Osteocyte (in vitro differentiated cells): ENCODE measurements around the gene NFKBIZ. TPM values are rescaled to one million over a fixed set of nuclear protein-coding genes. Genes with fewer than 3 reads are reported as not detected.
A peak's percentile ranks its signal among the peaks of the same experiment; 100 is the strongest.

Experiments
- DNase-seq: peaks from one replicate; pipeline ENCODE4 v3.0.0; 2021; ENCODE audit warnings: mixed read lengths; ENCODE audit not compliant: unreplicated experiment; ENCODE audit errors: extremely low spot score
- H3K27ac Mint-ChIP-seq: one replicate; pipeline ENCODE4 v1.8.0; 2021; ENCODE audit warnings: mild to moderate bottlenecking, mixed read lengths; ENCODE audit not compliant: unreplicated experiment
- H3K27me3 Mint-ChIP-seq: one replicate; pipeline ENCODE4 v1.8.0; 2021; ENCODE audit warnings: mixed read lengths; ENCODE audit not compliant: unreplicated experiment
- H3K36me3 Mint-ChIP-seq: one replicate; pipeline ENCODE4 v1.8.0; 2021; ENCODE audit warnings: mixed read lengths; ENCODE audit not compliant: unreplicated experiment
- H3K4me1 Mint-ChIP-seq: one replicate; pipeline ENCODE4 v1.8.0; 2021; ENCODE audit warnings: mixed read lengths; ENCODE audit not compliant: unreplicated experiment
- H3K4me3 Mint-ChIP-seq: one replicate; pipeline ENCODE4 v1.8.0; 2021; ENCODE audit warnings: mild to moderate bottlenecking, moderate library complexity, mixed read lengths; ENCODE audit not compliant: unreplicated experiment
- H3K9me3 Mint-ChIP-seq: one replicate; pipeline ENCODE4 v1.8.0; 2021; ENCODE audit warnings: mixed read lengths; ENCODE audit not compliant: unreplicated experiment
- total RNA-seq: library from RNA; stranded (reverse); gene quantifications from 2 replicates; pipeline ENCODE4 v1.2.1, GENCODE V29; 2021
- TF ChIP-seq, protein P1 (sequence below): fragments of 200-600 bp; sonication (generic); IDR thresholded peaks from 2 replicates; pipeline ENCODE4 v1.5.0; 2021; ENCODE audit warnings: antibody characterized with exemption, mild to moderate bottlenecking, moderate library complexity

Gene NFKBIZ
- total RNA-seq, 1 donor from 2014 or later: 30.1 TPM

DNA sequence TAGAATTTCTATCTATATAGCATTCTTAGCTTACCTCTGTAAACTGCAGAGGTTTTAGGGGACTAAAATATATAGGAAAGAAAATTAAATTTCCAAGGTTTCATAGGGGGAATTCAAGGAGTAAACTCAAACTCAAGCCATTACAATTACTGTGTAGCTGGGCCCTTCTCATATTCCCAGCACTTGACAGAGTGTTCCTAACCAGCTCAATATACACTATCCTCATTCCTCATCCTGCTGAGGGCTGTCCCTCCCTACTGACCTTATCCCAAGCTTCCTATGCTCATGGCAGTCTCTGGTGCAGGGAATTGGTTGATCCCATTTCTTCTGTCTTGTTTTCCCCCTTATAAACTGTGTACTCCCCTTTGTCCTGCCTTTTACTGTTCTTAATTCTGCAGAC, 36.4 kb upstream of the NFKBIZ start:
- TF ChIP-seq, protein P1, sequence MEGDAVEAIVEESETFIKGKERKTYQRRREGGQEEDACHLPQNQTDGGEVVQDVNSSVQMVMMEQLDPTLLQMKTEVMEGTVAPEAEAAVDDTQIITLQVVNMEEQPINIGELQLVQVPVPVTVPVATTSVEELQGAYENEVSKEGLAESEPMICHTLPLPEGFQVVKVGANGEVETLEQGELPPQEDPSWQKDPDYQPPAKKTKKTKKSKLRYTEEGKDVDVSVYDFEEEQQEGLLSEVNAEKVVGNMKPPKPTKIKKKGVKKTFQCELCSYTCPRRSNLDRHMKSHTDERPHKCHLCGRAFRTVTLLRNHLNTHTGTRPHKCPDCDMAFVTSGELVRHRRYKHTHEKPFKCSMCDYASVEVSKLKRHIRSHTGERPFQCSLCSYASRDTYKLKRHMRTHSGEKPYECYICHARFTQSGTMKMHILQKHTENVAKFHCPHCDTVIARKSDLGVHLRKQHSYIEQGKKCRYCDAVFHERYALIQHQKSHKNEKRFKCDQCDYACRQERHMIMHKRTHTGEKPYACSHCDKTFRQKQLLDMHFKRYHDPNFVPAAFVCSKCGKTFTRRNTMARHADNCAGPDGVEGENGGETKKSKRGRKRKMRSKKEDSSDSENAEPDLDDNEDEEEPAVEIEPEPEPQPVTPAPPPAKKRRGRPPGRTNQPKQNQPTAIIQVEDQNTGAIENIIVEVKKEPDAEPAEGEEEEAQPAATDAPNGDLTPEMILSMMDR: no peak
- Mint-ChIP-seq H3K9me3 (no peaks in the 10 kb centered on the region), H3K27me3 (no peaks in the 10 kb centered on the region), H3K4me3 (no peak overlapping the region), H3K4me1 (peaks cover 16% of the 10 kb centered on the region), H3K27ac (no peak overlapping the region), H3K36me3 (peaks cover 7% of the 10 kb centered on the region)
- no peak for DNase-seq

DNA sequence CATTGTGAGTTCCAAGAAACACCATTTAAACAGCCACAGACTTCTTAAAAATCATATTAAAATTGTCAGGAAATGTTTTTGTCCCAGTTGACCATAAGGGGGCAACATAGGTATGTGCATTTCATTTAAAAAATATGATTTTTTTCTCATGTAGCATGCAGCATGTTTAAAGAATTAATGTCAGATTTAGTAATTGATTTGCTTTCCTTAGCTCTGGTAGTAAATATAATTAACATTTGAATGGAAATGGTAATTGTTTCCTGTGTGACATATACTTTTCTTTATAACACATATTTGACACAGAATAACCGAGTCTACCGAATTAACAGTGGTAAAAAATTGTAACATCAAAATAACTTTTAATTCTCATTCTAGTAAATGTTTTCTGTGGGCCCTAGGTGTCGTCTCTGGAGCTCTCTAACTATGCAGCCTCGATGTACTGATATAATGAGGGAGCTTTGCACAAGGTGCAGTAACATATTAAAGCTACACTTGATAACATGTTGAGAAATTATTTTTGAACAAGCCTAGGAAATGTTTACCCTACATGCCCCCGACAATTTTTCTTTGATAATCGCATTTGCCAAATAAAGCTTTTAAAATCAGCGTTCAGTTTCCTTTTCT, 35.4 kb upstream of the NFKBIZ start:
- Mint-ChIP-seq H3K4me1 (peaks cover 14% of the 10 kb centered on the region), H3K27me3 (no peaks in the 10 kb centered on the region), H3K4me3 (no peak overlapping the region), H3K27ac (no peak overlapping the region), H3K36me3 (peaks cover 10% of the 10 kb centered on the region), H3K9me3 (no peaks in the 10 kb centered on the region)
- TF ChIP-seq, protein P1: peak; percentile 71
- no peak for DNase-seq

DNA sequence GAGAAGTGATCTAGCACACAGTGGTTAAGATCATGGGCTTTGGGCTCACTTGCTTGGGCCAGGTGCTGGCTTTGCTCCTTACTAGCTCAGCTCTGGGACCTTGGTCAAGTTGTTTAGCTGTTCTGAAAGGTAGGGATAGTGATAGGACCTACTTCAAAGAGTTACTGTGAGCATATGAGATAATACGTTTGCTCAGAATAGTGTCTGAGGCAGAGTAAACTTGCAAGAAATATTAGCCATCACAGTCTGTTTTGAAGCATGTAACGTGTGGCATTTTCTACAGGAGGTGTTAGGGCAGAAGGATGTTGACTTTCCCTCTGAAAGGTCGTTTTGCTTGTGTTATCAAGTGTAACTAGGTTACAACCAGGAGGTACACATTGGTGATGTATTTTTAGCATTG, 34.5 kb upstream of the NFKBIZ start:
- DNase-seq: no peak
- TF ChIP-seq, protein P1: no peak
- peaks cover 14% of the 10 kb centered on the region for H3K36me3 Mint-ChIP-seq
- H3K9me3 Mint-ChIP-seq: no peaks in the 10 kb centered on the region
- H3K27ac Mint-ChIP-seq: no peak overlapping the region
- peaks cover 6% of the 10 kb centered on the region for H3K4me1 Mint-ChIP-seq
- H3K4me3 Mint-ChIP-seq: no peak overlapping the region
- no peaks in the 10 kb centered on the region for H3K27me3 Mint-ChIP-seq

DNA sequence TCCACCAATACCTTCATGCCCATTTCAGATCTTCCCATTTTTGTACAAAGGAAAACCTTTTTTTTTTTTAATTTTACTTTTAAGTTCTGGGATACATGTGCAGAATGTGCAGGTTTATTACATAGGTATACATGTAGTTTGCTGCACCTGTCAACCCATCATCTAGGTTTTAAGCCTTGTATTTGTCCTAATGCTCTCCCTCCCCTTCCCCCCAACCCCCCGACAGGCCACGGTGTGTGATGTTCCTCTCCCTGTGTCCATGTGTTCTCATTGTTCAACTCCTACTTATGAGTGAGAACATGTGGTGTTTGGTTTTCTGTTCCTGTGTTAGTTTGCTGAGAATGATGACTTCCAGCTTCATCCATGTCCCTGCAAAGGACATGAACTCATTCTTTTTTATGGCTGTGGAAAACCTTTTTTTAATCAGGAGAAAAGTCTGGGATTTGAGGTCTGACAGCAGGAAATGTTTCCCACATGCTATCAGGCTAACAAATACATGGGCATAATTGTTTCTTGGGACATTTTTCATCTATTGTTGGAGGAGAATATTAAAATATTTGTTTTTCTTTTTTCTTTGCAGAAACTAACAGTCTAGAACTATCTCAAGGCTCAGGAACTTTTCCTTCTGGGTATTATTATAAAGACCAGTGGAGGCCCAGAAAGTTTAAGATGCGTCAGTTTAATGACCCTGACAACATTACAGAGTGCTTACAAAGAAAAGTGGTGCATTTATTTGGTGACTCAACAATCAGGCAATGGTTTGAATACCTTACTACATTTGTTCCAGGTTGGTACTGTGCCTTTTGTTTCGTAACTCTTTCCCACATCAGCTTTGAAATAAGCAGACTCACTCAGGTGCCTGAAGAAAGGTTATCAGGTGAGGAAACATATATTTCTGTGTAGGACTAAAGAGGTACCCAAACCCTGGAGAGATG, 32.8 kb upstream of the NFKBIZ start:
- Mint-ChIP-seq H3K4me1 (peaks cover 5% of the 10 kb centered on the region), H3K9me3 (no peaks in the 10 kb centered on the region), H3K36me3 (peaks cover 22% of the 10 kb centered on the region), H3K27ac (no peak overlapping the region), H3K27me3 (no peaks in the 10 kb centered on the region), H3K4me3 (no peak overlapping the region)
- TF ChIP-seq, protein P1: no peak
- DNase-seq: no peak

DNA sequence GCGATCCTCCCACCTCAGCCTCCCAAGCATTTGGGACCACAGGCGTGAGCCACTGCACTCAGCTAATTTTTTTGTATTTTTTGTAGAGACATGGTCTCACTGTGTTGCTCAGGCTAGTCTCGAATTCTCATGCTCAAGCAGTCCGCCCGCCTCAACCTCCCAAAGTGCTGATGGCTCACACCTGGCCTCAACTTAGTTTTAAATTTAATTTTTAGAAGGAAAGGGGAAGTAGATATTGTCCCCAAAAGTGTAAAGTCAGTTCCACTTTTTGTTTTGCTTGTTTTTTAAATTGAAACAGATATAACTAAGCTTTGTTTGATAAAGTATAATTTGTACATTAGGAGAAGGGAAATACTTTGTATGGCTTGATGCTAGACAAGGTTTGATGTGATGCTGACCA, 31.3 kb upstream of the NFKBIZ start:
- peaks cover 33% of the 10 kb centered on the region for H3K36me3 Mint-ChIP-seq
- no peak overlapping the region for H3K4me3 Mint-ChIP-seq
- TF ChIP-seq, protein P1: no peak
- H3K27me3 Mint-ChIP-seq: no peaks in the 10 kb centered on the region
- H3K4me1 Mint-ChIP-seq: peaks cover 5% of the 10 kb centered on the region
- DNase-seq: no peak
- H3K27ac Mint-ChIP-seq: no peak overlapping the region
- H3K9me3 Mint-ChIP-seq: no peaks in the 10 kb centered on the region
